DND-41 (cell line): Measurements from ENCODE around the gene HDAC6.

ENCODE experiments used
- EZH2 ChIP-seq: IDR thresholded peaks from 3 replicates; pipeline ENCODE4 v1.6.1; 2012; ENCODE audit warnings: borderline replicate concordance, low read depth, mild to moderate bottlenecking, moderate library complexity, low read length, inconsistent platforms; ENCODE audit not compliant: severe bottlenecking
- TF ChIP-seq, protein P1 (sequence below): IDR thresholded peaks from 2 replicates; pipeline ENCODE4 v1.5.1; 2012; ENCODE audit warnings: borderline replicate concordance, low read length, moderate library complexity, mild to moderate bottlenecking; ENCODE audit not compliant: poor library complexity, severe bottlenecking; ENCODE audit errors: extremely low read depth

DNA sequence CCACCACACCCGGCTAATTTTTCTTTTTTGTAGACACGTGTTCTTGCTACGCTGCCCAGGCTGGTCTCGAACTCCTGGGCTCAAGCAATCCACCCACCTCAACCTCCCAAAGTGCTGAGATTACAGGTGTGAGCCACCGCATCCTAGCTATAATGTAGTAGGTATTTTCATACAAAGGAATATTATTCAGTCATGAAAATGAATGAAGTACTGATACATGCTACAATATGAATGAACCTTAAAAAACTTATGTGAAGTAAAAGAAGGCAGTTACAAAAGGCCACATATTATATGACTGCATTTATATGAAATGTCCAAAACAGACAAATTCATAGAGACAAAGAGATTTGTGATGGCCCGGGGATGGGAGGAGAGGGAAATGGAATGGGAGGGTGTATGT, 20.2 kb upstream of the HDAC6 start:
- TF ChIP-seq, protein P1, sequence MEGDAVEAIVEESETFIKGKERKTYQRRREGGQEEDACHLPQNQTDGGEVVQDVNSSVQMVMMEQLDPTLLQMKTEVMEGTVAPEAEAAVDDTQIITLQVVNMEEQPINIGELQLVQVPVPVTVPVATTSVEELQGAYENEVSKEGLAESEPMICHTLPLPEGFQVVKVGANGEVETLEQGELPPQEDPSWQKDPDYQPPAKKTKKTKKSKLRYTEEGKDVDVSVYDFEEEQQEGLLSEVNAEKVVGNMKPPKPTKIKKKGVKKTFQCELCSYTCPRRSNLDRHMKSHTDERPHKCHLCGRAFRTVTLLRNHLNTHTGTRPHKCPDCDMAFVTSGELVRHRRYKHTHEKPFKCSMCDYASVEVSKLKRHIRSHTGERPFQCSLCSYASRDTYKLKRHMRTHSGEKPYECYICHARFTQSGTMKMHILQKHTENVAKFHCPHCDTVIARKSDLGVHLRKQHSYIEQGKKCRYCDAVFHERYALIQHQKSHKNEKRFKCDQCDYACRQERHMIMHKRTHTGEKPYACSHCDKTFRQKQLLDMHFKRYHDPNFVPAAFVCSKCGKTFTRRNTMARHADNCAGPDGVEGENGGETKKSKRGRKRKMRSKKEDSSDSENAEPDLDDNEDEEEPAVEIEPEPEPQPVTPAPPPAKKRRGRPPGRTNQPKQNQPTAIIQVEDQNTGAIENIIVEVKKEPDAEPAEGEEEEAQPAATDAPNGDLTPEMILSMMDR = no peak
- TF ChIP-seq EZH2 = no peak
